NCI-H82 treated with DMSO at 0.1 percent for 48 hours (cell line): ENCODE data around the gene NPC2.

Source experiments
- DNase-seq: peaks from one replicate; lab custom pipeline; 2025; ENCODE audit not compliant: unreplicated experiment; lab: John Stamatoyannopoulos, UW

NPC2 gene

DNA sequence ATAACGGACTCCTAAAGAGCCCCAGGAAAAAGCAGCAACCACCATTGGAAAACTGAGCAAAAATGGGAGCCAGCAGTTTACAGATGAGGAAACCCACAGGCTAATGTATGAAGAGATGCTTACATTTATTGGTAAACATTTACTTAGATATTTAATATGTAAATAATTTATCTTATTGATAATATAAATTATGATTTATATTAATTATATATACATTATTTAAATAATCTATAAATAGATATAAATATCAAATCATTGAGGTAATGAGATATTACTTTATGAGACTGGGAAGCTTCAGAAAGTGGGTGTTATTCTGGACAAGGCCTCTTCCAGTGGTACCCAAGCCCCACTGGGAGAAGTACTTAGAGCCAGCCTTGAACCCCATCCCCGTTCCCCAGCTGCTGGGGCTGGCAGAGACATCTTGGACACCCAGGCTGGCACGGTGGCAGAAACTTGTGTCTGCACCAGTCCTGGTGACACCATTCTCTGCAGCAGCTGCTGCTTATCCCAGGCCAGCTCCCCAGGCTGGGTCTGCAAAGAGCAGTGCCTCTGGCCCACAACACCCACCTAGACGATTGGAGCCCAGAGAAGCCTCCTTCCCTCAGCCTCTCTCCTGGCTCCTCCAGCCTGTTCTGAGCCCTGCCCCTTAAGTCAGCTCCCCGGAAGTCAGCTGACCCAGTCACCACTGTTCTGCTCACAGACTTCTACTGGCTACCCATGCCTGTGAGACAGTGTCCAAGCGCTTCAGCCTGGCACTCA lies 26.4 kb upstream of the NPC2 start:
- no peak for DNase-seq

DNA sequence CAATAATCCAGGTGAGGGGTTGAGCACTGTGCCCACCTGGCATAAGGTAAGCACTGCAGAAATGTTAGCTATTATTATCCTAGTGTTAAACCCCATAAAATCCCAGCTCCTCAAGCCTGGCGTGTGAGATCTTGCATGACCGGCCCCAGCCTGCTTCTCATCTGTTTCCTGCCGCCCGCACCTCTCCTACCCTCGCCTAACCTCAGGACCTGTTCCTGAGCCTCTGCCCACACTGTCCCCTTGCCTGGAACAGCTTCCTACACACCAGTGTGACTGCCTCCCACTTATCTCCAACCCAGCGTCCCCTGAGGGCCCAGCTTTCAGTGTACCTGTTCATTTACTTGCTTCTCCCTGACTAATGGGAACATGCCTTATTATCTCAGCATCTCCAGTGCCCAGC lies 25.1 kb upstream of the NPC2 start:
- no peak for DNase-seq

DNA sequence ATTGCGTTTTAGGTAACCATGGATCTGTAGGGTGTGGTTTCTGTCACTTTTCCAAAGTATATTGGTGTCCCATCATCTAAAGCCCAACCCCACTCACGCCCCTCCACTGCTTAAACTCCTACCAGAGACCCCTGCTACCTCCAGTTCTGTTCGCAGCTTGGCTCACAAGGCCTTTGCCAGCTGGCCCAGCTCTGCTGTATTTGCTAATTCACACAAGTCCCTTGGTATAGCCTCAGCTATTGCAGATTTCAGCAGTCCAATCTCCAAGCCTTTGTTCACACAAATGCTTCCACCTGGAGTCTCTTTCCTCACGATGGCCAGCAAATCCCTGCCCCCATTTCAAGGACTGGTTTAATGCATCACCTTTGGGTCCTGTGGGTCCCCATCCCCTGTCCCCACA lies 24.6 kb upstream of the NPC2 start:
- no peak for DNase-seq

DNA sequence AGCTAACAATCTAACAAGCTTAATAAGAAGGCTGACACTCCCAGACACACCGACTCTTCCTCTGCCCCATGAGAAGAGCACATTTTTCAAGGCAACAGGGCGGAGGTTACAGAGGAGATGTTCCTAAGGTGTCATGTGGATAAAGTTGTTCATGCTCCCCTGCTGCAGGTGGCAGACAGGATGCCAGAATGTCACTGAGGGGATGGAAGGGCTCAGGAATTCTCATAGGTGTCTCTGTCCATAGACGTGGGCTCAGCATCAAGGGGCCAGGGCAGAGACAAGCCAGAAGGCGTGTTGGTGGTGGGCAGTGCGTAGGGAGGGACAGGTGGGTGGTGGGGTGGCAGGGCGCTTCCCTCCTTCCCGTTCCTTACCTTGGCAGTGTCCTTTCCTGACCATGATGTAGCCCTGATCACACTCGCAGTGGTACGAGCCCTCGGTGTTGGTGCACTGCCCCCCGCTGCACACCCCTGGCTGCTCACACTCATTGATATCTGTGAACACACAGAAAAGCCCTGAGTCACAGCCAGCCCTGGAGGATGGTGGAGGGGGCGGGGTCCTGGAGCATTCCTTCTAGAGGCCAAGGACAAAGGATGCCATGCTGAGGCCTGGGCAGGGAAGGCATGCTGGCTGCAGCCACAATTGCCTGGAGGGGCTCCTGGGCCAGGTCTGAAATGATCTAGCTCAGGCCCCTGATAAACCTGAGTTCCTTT lies 23.5 kb upstream of the NPC2 start:
- no peak for DNase-seq

DNA sequence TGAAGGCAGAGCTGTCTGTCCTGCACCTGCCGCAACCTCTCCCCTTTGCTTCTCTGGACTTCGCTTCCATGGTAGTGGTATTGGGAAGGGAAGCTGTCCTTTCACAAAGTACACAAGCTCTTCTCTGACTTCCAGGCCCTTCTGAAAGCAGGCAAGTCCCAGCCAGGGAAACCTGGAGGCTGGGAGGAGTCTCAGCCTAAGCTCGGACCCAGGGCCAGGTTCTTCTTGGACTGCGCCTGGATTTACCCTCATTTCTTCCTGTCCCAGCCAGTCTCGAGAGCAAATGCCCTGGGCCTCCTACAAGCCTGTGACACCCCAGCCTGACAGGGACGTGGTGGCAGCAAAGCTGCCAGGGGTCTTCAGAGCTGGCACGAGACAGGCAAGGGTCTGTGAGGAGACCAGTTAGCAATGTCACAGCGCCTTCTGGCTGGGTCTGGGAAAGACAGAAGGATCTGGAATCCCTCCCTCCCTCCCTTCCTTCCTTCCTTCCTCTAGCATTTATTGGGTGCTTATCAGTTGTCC lies 22.8 kb upstream of the NPC2 start:
- no peak for DNase-seq

DNA sequence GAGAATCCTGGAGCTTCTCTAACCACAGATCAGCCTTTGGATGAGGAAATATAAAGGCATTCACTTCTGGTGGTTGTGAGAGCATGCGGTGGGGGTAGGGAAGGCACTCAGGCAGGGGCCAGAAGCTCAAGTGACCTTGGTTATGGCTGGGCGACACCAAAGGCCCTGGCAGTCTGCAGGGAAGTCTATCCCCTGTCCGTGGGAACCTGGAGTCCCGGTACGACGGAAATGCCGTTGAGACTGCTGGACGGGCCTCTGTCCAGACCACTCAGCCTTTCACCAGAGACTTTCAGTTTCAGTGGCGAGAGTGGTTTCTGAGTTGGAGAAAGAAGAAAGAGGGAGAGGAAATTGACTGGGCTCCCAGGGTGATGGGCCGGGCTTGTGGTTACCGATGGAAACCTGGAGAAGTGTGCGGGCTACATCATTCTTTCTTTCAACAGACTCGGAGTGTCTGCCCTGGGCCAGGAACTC lies 21.4 kb upstream of the NPC2 start:
- DNase-seq = no peak

DNA sequence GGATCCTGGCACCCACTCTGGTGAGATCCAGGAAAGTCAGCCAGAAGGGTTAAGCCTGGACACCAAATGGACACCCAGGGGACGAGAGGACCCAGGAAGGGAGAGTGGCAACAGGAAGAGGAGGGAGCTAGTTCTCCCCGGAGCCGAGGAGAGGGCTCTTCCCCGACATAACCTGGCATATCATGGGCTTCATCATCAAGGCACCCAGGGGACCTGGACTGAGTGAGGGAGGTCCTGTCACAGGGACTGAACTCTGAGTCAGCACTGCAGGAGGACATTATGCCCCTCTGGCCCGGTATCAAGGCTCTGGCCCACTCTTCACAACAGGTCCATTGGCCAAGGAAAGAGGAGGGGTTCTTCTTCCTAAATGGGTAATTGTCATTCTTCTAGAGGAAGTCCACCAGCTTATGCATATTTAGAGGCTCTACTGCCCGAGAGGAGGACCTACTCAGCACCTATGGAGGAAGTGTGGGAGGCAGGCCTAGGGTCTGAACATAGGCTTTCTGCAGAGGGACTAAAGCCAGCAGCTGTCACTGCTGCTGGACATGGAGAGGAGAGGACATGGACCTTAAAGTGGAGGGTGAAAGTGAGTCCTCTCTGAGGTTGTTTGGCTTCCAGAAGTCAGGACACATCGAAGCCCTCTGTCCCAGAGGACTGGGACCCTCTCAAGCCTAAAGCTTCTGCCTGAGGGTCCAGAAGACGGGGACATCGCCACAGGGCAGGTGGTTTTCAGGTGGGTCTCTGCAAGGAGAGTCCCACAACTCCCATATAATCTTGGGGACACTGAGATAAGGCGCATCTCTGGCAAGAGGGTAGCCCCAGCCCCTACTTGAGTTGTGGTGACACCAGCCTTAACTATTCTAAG lies 19.1 kb upstream of the NPC2 start:
- no peak for DNase-seq

DNA sequence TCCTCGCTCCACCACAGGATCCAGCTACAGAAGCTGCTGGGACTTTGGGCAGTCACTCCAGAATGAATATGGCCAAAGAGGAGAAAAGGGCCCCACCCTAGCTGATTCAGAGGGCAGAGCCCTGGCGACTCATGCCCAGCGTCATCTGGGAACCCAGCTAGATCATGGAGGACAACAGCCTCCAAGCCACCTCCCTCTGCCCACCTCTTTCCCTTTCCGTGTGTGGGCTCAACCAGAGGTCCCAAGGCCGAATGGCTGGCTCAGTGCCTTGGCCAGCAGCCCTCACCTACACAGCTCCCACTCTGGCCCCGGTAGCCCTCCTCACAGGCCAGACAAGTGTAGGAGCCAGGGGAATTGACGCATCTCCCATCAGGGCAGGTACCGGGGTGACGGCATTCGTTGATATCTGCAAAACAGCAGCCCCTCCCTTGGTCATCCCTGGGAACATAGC lies 17.9 kb upstream of the NPC2 start:
- DNase-seq = no peak

DNA sequence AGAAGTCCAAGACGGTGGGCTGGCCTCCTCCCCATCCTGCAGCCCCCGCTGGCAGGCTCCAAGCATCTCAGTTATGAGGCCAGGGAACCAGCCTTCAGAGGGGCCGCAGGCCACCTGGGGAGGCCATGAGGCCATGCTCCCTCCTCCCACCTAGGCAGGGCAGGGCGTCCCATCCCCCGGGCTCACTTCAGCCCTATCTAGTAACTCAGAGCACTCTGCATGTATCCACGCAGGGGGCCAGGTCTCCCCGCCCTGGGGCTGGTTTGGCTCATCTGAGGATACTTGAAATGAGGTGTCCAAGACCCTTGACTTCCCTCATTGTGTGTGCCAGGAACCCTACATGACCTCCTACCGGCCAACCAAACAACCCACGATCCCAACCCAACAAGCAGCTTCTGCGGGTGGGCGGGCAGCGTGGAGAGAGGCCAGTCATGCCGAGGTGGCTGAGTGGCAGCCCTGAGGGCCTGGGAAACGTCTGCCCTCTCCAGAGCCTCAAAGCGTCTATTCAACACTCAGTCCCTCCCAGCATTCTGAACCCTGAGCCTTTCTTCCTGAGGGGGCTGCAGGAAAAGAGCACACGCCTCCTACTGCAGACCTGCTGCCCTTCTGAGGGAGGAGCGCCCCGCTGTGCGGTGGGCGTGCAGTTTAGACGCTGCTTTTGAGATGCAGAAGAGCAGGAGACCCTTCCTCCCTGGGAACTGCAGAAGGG lies 17.3 kb upstream of the NPC2 start:
- no peak for DNase-seq

DNA sequence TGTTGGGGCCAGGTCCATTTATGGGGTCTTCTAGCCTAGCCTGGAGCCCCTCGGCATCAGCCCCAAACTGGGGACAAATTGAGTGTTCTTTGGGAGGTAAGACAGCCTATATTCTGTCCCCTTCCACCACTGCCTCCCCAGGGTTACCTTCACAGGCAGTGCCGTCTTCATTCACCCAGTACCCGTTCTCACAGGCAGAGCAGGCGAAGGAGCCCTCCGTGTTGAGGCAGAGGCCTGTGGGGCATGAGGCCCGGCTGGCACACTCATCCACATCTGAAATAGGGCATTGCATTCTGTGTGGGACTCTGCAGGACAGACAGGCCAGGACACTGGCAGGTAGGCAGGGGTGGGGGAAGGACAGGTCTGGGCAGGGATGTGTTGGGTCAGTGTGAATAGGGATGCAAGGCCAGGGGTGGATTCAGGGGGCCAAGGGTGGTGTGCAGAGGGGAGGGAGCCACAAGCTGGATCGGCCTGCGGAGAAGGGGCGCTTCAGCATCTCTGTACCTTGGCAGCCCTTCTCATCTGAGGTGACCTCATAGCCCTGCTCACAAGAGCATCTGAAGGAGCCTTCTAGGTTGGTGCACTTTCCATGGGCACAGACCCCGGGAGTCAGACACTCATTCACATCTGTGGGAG lies 16.6 kb upstream of the NPC2 start:
- no peak for DNase-seq

DNA sequence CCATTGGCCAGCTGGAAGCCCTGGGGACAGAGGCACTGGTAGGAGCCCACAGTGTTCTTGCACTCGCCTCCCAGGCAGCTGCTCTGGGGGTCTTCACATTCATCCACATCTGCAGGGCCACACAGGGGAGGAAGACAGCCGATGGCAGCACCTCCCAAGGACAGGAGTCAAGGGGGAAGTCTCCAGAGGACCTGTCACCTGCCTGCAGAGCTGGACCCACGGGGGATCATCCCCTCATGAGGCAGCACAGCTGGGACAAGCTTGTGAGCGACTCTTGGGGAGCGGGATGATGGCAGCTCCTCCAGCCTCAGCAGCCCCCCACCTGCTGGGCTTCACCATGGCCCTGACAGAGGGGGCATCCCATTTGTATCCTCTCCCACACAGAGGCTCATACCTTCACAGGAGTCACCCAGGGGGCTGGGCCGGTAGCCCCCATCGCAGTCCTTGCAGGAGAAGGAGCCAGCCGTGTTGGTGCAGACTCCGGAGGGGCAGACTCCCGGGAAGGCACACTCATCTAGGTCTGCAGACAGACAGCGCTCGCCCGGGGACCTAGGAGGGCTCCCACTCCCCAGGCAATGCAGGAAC lies 15.8 kb upstream of the NPC2 start:
- no peak for DNase-seq

DNA sequence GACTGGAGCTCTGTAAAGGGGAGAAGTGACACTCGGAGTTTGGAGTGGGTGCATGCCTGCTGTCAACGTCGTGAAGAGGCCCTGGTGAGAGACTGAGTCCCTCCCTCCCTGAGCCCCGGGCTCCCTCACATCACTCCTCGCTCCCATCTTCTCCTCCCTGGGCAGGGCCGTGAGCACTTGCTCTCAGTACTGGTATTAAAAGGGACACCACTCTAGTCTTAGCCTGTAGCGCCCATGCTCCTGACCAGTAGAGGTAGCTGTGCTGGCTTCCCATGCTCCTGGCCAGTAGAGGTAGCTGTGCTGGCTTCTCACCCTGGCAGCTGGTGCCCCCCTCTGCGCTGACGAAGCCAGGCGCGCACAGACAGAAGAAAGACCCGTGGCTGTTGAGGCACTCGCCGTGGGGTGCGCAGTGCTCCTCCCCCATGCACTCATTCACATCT lies 15.2 kb upstream of the NPC2 start:
- no peak for DNase-seq

DNA sequence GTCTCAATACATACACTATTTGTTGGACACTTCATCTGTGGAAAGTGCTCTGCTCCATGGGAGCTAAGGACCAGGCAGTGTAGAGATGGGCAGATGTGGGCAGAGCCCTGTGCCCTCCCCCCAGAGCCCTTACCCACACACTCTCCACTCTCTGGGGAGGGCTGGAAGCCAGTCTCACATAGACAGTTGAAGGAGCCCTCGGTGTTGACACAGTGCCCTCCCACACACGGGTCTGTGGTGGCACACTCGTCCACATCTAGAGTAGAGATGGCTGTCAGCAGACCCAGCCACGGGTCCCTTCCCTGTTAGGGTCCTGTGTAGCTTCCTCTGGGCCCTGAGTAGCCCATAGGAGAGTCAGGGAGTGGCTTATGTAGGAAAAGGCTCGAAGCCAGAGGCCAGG lies 14.7 kb upstream of the NPC2 start:
- no peak for DNase-seq

DNA sequence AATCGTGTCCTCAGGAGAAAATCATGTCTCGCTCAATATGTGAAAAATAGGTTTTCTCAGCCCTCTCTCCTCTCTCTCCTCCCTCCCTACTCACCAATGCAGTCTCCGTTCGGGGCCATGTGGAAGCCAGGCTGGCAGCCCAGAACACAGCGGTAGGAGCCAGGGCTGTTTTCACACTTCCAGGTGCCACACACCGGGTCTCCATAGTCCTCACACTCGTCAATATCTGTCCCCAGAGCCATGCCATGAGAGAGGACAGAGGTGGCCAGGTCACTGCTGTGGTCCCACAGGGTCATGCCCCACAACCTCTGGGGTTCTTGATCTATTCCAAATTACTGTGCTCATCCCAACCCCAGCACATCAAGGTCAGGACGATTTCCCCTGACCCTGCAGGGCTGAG lies 14.0 kb upstream of the NPC2 start:
- DNase-seq = no peak

DNA sequence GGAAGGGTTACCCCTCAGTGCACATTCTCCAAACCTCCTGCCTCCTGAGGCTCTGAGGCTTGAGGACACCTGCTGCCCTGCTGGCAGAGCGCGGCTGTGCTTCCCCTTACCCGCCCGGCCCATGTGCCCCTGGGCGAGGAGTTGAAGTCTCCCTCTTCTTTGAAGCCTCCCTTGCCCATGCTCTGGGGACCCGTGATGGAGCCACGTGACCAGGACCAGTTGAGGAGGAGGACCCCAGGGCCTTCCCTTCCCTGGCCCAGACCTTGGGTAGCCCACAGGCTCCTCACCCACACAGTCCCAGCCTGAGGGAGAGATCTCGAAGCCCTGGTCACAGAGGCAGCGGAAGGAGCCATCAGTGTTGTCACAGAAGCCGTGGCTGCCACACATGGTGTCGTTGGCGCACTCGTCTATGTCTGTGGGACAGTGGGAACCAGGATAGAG lies 13.3 kb upstream of the NPC2 start:
- DNase-seq = no peak

DNA sequence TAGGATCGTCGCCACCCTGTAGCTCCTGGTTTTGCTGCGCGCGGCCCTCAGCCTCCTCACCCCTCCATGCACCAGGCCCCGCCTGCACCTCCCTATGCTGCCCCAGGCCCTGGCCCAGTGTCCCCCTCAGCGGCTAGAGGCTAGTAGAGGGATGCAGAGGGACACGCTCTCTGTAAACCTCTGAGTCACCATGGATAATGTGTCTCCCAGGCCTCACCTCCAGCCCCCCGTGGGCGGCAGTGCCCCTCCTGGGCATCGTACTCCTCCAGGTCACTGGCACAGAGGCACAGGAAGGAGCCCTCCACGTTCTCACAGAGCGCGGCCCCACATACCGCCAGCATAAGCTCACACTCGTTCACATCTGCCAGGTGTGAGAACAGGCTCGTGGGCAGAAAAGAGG lies 12.7 kb upstream of the NPC2 start:
- DNase-seq = no peak

DNA sequence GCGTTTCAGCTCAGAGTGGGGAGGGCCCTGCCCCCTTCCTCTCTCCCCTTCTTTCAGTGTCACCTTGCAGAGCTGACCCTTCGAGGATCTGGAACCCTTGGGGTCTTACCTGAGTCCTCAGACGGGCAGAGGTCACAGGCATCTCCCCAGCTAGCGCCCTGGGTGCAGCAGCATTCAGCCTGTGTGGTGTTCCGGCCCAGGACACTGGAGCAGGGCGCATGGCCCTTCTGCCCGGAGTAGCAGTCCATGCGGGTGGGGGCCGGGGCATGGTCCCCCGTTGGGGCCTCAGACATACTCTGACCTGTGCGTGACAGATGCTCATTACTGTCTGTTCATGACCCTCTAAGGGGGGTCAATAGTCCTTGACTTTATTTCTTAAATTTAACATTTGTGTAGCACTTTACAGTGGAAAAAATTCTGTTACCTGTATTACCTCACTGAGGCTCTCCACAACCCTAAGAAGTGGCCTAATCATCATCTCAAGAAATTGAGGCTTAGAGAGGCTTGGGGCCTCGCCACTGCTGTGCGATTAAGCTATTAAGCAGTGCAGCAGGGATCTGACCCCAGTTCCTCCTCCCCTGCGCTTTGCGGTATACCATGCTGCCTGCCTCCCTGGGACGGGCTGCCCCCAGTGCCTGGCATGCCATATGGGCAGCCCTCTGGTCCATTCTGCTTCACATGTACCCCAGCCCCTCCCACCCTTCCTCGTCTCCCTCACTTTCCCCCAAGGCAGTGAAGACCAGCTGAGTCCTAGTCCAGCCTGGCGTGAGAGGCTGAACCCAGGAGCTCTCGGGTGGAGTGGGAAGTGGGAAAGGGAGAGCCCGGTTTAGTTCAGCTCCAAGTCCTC lies 12.0 kb upstream of the NPC2 start:
- DNase-seq = peak; percentile 35

DNA sequence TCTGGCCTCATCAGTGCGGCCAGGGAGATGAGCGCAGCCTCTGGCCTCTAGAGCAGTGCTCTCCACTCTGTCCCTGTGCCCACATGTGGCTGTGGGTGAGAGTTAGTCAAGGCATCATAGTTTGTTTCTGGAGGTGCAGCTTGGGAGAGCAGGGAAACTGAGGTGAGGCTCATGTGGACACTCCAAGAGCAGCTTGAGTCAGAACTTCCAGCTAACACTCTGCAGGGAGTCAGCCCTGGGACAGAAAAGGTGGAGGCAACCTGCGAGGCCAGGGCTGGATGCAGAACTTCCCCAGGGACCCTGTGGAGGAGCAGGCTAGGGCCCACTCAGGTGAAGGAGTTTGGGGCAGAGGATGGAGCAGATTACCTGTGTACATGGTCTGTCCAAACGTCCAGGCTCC lies 11.3 kb upstream of the NPC2 start:
- DNase-seq = no peak

DNA sequence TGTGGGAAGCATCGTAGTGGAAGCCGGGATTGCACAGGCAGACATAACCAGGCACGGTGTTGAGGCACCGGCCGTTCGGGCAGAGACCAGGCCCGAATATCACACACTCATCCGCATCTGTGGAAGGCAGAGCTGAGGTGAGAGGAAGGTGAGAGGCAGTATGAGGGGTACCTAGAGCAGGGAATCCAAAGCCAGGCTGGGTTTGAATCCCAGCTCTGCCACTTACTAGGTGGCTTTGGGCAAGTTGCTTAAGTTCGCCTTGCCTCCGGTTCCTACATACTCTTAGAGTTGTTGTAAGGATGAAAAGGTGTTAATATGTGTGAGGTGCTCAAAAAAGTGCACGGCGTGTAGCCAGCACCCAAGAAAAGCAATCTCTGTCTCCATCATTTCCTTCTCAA lies 10.8 kb upstream of the NPC2 start:
- DNase-seq = no peak
